Gastroesophageal sphincter (tissue), 3 donors: ENCODE results near the gene FAM184A.

Source experiments
- CTCF ChIP-seq, 4 experiments: fragments of 200-600 bp in 2 of 4; fragments of 450-650 bp in 2 of 4; sonication (generic) in 1 of 4; IDR thresholded peaks; one replicate each; pipeline ENCODE4 v1.5.1; 2017 to 2019; ENCODE audit warnings: antibody characterized with exemption in 4 of 4, mild to moderate bottlenecking in 2 of 4, moderate library complexity in 2 of 4
- POLR2A ChIP-seq, 2 donors: fragments of 450-650 bp; IDR thresholded peaks; one replicate each; pipeline ENCODE4 v1.6.1; 2017; ENCODE audit warnings: antibody characterized with exemption in 2 of 2, mild to moderate bottlenecking in 2 of 2, moderate library complexity in 1 of 2
- POLR2AphosphoS5 ChIP-seq: sonication (generic); formaldehyde crosslinking; IDR thresholded peaks from one replicate; pipeline ENCODE4 v1.6.1; 2017; ENCODE audit warnings: antibody characterized with exemption

DNA sequence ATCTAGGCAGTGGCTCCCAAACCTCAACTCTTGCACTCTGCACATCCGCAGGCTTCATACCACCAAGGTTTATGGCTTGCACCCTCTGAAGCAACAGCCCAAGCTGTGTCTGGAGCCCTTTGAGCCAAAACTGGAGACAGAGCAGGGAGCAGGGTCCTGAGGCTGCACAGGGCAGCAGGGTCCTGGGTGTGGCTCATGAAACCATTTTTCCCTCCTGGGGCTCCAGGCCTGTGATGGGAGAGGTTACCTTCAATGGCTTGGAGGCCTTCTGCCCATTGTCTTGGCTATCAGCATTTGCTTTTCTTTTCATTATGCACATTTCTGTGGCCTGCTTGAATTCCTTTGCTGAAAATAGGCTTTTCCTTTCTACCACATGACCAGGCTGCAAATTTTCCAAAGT lies 6.3 kb upstream of the FAM184A start:
- TF ChIP-seq CTCF (IDR thresholded peaks at IDR 0.05) (no peak), POLR2A (IDR thresholded peaks at IDR 0.05) (no peak), POLR2AphosphoS5 (no peak)
